ENCODE results near the gene DNM2.

GRCh38 chr19:10748927-10749434, 31.1 kb downstream of the DNM2 start:
- TF ChIP-seq ZNF512 (CRISPR knock-in tag; IDR thresholded peaks at IDR 0.05), result no peak
- TF ChIP-seq NBN (conservative IDR thresholded peaks at IDR 0.05), result no peak
- no peak for TF ChIP-seq FOXM1 (CRISPR knock-in tag; IDR thresholded peaks at IDR 0.05)
- no peak for TF ChIP-seq KDM1A (CRISPR knock-in tag; IDR thresholded peaks at IDR 0.05)
- TF ChIP-seq ZFP62 (CRISPR knock-in tag; IDR thresholded peaks at IDR 0.05), result no peak
- TF ChIP-seq HDAC2 (CRISPR knock-in tag; IDR thresholded peaks at IDR 0.05), result peak; percentile 36; the same call in 1 of the 2 replicates
- no peak for TF ChIP-seq MATR3 (CRISPR knock-in tag; IDR thresholded peaks at IDR 0.05)
- no peak for TF ChIP-seq ZNF33A (CRISPR knock-in tag; IDR thresholded peaks at IDR 0.05; ENCODE audit: borderline replicate concordance)
- TF ChIP-seq ZSCAN30 (CRISPR knock-in tag; IDR thresholded peaks at IDR 0.05), result no peak
- TF ChIP-seq ISL2 (CRISPR knock-in tag; IDR thresholded peaks at IDR 0.05), result no peak; the same call in 1 of the 2 replicates

All from HepG2 (cell line).